ENCODE measurements around the gene ATP2A2.

Gene ATP2A2

DNA sequence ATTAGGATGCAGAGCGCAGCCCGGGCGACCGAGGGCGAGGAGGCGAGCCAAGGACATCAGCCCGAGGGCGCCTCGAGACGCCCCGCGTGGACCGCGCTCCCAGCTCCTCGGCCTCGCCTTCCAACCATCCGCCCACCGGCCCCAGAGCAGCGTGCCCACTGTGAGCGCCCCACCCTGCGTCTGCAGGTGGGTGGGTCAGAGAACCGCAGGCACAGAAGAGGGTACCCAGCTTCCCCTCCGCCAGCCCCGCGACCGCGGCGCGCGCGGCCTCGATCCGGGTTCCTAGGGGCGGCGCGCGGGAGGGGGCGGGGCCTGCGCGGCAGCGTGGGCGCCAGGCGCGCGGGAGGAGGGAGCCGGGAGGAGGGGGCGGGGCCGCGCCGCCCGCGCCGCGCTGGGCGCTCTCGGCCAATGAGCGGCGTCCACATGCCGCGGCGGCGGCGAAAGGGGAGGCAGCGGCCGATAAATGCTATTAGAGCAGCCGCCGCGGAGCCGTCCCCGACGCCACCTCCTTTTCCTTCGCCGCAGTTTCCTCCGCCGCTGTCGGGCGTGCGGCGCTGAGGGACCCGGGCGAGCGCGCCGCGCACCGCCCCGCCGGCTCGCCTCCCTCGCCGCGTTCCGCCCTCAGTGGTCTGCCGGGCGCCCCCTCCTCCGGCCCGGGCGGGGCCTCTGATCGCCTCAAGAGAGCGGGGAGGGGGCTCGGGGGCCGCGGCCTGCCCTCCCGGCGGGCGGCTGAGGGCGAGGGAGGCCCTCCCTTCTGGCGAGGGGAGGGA is at the start of gene ATP2A2:
Gene ATP2A2 (plus strand): TSS at position 469 of the 770 bp plus-strand sequence. CDS start 543 bp downstream, outside the sequence.
- TF ChIP-seq, protein P1, sequence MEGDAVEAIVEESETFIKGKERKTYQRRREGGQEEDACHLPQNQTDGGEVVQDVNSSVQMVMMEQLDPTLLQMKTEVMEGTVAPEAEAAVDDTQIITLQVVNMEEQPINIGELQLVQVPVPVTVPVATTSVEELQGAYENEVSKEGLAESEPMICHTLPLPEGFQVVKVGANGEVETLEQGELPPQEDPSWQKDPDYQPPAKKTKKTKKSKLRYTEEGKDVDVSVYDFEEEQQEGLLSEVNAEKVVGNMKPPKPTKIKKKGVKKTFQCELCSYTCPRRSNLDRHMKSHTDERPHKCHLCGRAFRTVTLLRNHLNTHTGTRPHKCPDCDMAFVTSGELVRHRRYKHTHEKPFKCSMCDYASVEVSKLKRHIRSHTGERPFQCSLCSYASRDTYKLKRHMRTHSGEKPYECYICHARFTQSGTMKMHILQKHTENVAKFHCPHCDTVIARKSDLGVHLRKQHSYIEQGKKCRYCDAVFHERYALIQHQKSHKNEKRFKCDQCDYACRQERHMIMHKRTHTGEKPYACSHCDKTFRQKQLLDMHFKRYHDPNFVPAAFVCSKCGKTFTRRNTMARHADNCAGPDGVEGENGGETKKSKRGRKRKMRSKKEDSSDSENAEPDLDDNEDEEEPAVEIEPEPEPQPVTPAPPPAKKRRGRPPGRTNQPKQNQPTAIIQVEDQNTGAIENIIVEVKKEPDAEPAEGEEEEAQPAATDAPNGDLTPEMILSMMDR (IDR thresholded peaks at IDR 0.05; ENCODE audit: insufficient read depth, low read depth, low read length, missing control alignments): no peak
- DNase-seq (ENCODE audit: low read depth): peak; percentile 95
- peak within 1 kb of the TSS; percentile 96 for H3K4me3 ChIP-seq (ENCODE audit: low read depth, low read length)

DNA sequence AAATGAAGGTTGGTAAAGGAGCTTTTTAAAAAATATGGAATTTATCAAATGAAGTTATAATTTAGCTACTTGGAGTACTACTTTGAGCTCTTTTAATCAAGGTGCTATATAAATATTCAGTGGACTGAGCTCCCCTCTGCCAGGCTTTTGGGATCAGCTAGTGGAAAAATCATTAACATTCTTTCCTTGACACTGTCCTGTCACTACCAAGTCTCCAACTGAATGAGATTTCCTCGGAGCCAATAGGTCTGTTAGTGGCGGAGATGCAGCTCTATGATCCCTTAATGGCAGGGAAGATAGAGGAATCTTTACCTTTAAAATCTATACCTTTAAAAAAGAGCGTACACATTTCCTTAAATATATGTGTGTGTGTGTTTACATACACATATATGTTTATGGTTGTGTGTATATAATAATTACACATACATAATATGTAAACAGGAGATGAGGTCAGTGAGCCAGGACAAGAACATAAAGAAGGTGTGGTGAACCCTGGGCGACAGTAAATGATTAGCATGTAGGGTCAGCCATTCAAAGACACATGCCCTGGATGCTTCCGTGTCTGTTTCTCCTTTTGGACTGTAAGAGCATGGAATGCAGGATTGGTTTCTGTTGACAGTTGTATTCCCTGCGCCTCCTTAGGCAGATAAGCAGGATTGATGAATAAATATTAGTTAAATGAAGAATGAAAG is 47.7 kb upstream of the ATP2A2 start:
- no peak for DNase-seq (ENCODE audit: low read depth)
- TF ChIP-seq, protein P1 (IDR thresholded peaks at IDR 0.05; ENCODE audit: insufficient read depth, low read depth, low read length, missing control alignments): no peak
- H3K4me3 ChIP-seq (ENCODE audit: low read depth, low read length): no peak overlapping the region

DNA sequence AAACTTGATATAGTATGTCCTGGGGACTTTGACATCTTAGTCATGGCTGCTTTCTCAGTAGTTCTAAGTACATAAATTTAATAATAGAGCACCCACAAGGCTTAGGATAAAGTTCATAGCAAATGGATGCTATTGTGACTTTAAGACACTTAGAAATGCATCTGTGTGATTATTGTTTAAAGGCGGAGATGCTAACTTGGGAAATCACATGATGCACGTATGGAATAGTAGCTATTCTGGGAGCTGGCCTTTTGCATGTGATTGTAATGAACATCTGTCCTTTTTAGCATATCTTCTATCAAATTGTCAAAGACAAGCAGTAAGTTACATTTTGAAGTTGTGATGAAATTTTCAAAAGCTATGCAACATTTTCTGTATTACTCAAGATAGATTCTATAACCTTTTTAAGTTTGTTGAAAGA is 46.7 kb upstream of the ATP2A2 start:
- no peak overlapping the region for H3K4me3 ChIP-seq (ENCODE audit: low read depth, low read length)
- no peak for DNase-seq (ENCODE audit: low read depth)
- TF ChIP-seq, protein P1 (IDR thresholded peaks at IDR 0.05; ENCODE audit: insufficient read depth, low read depth, low read length, missing control alignments): no peak

DNA sequence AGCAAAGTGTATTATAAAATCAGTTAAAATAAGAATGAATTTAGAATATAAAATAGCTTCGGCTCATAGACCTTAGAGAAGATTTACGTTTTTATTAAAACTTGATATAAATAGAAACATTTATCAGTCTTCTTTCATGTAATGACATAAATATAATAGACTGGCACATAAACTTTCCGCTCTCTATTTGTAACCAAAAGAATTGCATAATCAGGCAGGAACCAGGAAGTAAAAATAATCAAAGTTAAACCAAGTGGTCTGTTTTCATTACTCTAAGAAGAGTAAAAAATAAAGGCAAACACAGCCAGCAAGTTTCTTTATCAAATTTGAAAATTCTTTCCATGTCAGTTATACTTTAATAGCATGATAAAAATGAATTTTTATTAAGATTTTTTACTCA is 46.3 kb upstream of the ATP2A2 start:
- DNase-seq (ENCODE audit: low read depth): no peak
- TF ChIP-seq, protein P1 (IDR thresholded peaks at IDR 0.05; ENCODE audit: insufficient read depth, low read depth, low read length, missing control alignments): no peak
- H3K4me3 ChIP-seq (ENCODE audit: low read depth, low read length): no peak overlapping the region

DNA sequence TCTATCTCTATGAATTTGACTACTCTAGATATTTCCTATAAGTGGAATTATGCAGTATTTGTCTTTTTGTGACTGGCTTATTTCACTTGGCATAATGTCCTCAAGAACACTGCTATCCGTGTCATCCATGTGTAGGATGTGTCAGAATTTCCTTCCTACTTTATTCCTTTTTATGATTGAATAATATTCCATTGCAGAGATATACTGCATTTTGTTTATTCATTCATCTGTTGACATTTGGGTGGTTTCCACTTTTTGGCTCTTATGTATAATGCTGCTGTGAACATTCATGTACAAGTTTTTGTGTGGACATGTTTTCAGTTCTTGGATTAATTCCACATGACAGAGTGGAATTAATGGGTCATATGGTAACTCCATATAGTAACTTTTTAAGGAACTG is 45.7 kb upstream of the ATP2A2 start:
- DNase-seq (ENCODE audit: low read depth): no peak
- TF ChIP-seq, protein P1 (IDR thresholded peaks at IDR 0.05; ENCODE audit: insufficient read depth, low read depth, low read length, missing control alignments): no peak
- H3K4me3 ChIP-seq (ENCODE audit: low read depth, low read length): no peak overlapping the region

DNA sequence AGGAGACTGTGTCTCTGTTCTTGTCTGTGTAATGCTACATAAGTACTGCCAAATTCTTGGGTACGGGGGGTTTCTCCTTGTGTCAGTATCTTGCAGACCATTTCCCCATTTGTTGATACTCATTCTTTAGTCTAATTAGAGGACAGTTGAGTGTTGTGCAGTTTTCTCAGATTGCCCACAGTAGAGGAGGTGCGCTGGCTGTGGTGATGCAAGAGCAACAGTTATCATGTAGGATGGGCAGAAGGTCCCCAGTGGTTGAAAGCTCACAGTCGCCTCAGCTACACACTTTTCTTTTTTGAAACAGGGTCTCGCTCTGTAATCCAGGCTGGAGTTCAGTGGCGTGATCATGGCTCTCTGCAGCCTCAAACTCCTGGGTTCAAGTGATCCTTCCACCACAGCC is 37.8 kb upstream of the ATP2A2 start:
- no peak overlapping the region for H3K4me3 ChIP-seq (ENCODE audit: low read depth, low read length)
- DNase-seq (ENCODE audit: low read depth): no peak
- TF ChIP-seq, protein P1 (IDR thresholded peaks at IDR 0.05; ENCODE audit: insufficient read depth, low read depth, low read length, missing control alignments): no peak
